Transverse colon (tissue), 4 donors: ENCODE measurements around the gene ZNF106. TPM values are rescaled to one million over a fixed set of nuclear protein-coding genes. Genes with fewer than 3 reads are reported as not detected.

Experiments
- DNase-seq: peaks from one replicate; pipeline ENCODE4 v3.0.0-alpha.2; 2019
- H3K27ac ChIP-seq, 4 donors: fragments of 200-600 bp; sonication (generic); 2 replicates each; pipeline ENCODE4 v1.5.1; 2016 to 2018; ENCODE audit warnings: inconsistent platforms in 4 of 4
- H3K27me3 ChIP-seq: fragments of 200-600 bp; sonication (generic); 2 replicates; pipeline ENCODE4 v1.5.1; 2017; ENCODE audit warnings: inconsistent platforms
- H3K36me3 ChIP-seq, 4 donors: fragments of 200-600 bp; sonication (generic); 2 replicates each; pipeline ENCODE4 v1.5.1; 2017 to 2019; ENCODE audit warnings: inconsistent platforms in 4 of 4
- H3K4me1 ChIP-seq, 4 donors: fragments of 200-600 bp; sonication (generic); 2 replicates each; pipeline ENCODE4 v1.5.1; 2017 to 2020; ENCODE audit warnings: inconsistent platforms in 4 of 4
- H3K4me3 ChIP-seq, 4 donors: fragments of 200-600 bp; sonication (generic); 1 replicate in 1 of 4; 2 replicates in 3 of 4; pipeline versions ENCODE4 v1.5.1 to v1.6.1; 2017 to 2019; ENCODE audit warnings: inconsistent platforms in 4 of 4
- H3K9me3 ChIP-seq, 2 donors: fragments of 200-600 bp; sonication (generic); 2 replicates each; pipeline ENCODE4 v1.5.1; 2017 to 2019; ENCODE audit warnings: inconsistent platforms in 2 of 2
- EP300 ChIP-seq: sonication (generic); formaldehyde crosslinking; IDR thresholded peaks from one replicate; pipeline ENCODE4 v1.6.1; 2017; ENCODE audit warnings: antibody characterized with exemption, low read depth
- POLR2A ChIP-seq: fragments of 450-650 bp; IDR thresholded peaks from one replicate; pipeline ENCODE4 v1.6.1; 2016; ENCODE audit warnings: antibody characterized with exemption, mild to moderate bottlenecking, moderate library complexity
- POLR2AphosphoS5 ChIP-seq, 3 donors: sonication (generic); formaldehyde crosslinking; IDR thresholded peaks; one replicate each; pipeline ENCODE4 v1.6.1; 2016; ENCODE audit warnings: antibody characterized with exemption in 3 of 3
- WGBS, 2 donors: methylation state at CpG; one replicate each; pipeline ENCODE4 v1.1.5; 2018; ENCODE audit warnings: low coverage in 1 of 2; 5-methylcytosine and 5-hydroxymethylcytosine counted together
- in situ Hi-C, 4 donors: fragments of 200-750 bp; cut with MboI; loops; one replicate each; pipeline versions ENCODE4 v1.15.0 to v1.15.1; 2017; ENCODE audit warnings: low sequenced_read_pairs in 3 of 4, low pct_ligation_motif_present in 1 of 4, low pct_unique_long_range_greater_than_20kb in 1 of 4
- intact Hi-C: fragments of 100-400 bp; cut with DNase I; formaldehyde crosslinking; loops from one replicate; pipeline ENCODE4 v1.15.1; 2023; ENCODE audit warnings: low total_unique reads
- total RNA-seq, 4 donors: library from RNA; depleted of rRNA; stranded (reverse); fragments of >200 nt; gene quantifications; one replicate each; pipeline ENCODE4 v1.1.0, GENCODE V29; 2016
- TF ChIP-seq, protein P1 (sequence below), 5 experiments: fragments of 200-600 bp in 3 of 5; fragments of 450-650 bp in 2 of 5; sonication (generic) in 3 of 5; IDR thresholded peaks; 1 replicate in 2 of 5; 2 replicates in 3 of 5; pipeline ENCODE4 v1.5.1; 2016 to 2017; ENCODE audit warnings: antibody characterized with exemption in 5 of 5, inconsistent platforms in 3 of 5, mild to moderate bottlenecking in 2 of 5, moderate library complexity in 1 of 5

Gene ZNF106
- 10 to 100 TPM; 44.2 to 60.6 (median 50.0) TPM for total RNA-seq

DNA sequence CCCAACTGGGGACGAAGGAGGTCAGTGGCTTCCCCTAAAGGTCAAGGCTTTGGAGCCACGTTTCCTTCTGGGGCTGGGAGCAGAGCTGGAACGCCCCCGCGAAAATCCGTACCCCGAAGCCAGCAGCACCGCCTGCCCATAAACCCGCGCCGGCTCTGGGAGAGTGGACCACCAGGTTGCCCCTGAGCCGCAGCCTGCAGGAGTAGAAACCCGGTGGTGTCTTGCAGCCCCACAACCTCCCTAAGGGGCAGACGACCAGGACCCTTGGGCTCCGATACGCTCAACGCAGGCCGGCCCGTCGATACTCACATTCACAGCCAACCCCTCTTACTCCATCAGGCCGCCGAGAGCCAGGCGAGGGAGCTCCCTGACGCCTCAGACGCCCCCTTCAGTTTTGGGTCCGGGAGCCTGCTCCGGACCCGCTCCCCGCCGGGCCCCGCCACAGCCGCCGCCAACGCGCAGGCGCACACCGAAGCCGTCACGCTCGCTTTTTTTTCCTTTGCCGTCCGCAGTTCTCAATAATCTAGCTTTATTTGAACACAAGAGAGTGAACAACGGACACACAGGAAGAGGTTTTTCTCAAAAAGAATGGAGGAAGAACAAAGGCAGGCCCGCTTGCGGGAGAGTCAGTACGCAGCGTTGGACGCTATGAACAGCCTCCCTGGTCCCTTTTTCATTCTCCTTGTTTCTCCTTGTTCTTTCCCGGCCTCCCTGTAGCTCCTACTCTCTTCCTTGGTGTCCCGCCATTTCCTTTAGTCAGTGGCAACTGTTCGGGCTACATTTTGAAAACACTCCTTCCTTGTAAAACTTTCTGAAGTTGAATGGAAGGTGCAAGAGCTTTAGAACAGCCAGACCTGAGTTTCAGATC lies at the start of gene ZNF106:
TSS of gene ZNF106 (minus strand) at position 471 of the 868 bp plus-strand sequence. CDS start 18,852 bp downstream, outside the sequence.
- DNase-seq: peak; percentile 89
- intact Hi-C loops: no loop called here
- 0 to 1% methylated on average over 19 to 49 of the region's 51 CpGs for whole genome bisulfite sequencing, 2 donors
- H3K27ac ChIP-seq: peak within 1 kb of the TSS; percentile 90 to 95 (median 94)
- no peaks in the 10 kb centered on the region for H3K36me3 ChIP-seq
- in situ Hi-C loops: no loop called here
- peak within 1 kb of the TSS; percentile 70 to 98 (median 89) for H3K4me3 ChIP-seq
- no peaks in the 10 kb centered on the region for H3K9me3 ChIP-seq
- TF ChIP-seq EP300: no peak
- TF ChIP-seq, protein P1, sequence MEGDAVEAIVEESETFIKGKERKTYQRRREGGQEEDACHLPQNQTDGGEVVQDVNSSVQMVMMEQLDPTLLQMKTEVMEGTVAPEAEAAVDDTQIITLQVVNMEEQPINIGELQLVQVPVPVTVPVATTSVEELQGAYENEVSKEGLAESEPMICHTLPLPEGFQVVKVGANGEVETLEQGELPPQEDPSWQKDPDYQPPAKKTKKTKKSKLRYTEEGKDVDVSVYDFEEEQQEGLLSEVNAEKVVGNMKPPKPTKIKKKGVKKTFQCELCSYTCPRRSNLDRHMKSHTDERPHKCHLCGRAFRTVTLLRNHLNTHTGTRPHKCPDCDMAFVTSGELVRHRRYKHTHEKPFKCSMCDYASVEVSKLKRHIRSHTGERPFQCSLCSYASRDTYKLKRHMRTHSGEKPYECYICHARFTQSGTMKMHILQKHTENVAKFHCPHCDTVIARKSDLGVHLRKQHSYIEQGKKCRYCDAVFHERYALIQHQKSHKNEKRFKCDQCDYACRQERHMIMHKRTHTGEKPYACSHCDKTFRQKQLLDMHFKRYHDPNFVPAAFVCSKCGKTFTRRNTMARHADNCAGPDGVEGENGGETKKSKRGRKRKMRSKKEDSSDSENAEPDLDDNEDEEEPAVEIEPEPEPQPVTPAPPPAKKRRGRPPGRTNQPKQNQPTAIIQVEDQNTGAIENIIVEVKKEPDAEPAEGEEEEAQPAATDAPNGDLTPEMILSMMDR (IDR thresholded peaks at IDR 0.05): no peak
- TF ChIP-seq POLR2AphosphoS5 (IDR thresholded peaks at IDR 0.05): peak; percentile 87 to 90 (median 88)
- peak; percentile 84 for TF ChIP-seq POLR2A
- peaks cover 10 to 43% (median 26%) of the 10 kb centered on the region in 4 donors for H3K4me1 ChIP-seq
- H3K27me3 ChIP-seq: no peaks in the 10 kb centered on the region

DNA sequence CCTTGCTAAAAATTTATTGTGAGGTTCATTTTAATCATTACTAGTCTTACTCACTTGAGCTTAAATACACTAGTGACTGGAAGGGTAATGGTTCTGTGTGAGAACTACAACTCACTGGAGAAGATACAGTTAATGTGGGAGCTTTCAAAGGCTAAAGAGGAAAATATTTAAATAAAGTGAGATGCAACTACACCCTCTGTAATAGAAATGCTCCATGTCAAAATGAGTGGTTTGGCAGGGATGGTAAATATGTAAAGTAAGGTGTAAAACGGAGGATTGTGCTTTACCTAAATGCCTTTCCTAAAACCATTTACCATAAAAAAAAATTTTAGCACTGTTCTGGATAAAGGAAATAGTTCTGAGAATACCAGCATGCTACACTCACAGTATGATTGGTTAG lies 42.3 kb upstream of the ZNF106 start:
- intact Hi-C loops: no loop called here
- H3K9me3 ChIP-seq: no peaks in the 10 kb centered on the region
- no peaks in the 10 kb centered on the region for H3K4me1 ChIP-seq
- 73 to 92% methylated on average over 1 of the region's 1 CpG for WGBS, 2 donors
- H3K4me3 ChIP-seq: no peak overlapping the region
- peaks cover 0 to 42% (median 11%) of the 10 kb centered on the region in 4 donors for H3K36me3 ChIP-seq
- H3K27ac ChIP-seq: no peak overlapping the region
- H3K27me3 ChIP-seq: no peaks in the 10 kb centered on the region
- DNase-seq: no peak
- TF ChIP-seq POLR2AphosphoS5 (IDR thresholded peaks at IDR 0.05) (no peak), EP300 (no peak), POLR2A (no peak)
- TF ChIP-seq, protein P1 (IDR thresholded peaks at IDR 0.05): no peak
- in situ Hi-C loops: loop anchor here in 1 of 4 donors (25.0 kb wide), 1 partner anchor 104 kb away; no protein-coding TSS in a partner anchor

DNA sequence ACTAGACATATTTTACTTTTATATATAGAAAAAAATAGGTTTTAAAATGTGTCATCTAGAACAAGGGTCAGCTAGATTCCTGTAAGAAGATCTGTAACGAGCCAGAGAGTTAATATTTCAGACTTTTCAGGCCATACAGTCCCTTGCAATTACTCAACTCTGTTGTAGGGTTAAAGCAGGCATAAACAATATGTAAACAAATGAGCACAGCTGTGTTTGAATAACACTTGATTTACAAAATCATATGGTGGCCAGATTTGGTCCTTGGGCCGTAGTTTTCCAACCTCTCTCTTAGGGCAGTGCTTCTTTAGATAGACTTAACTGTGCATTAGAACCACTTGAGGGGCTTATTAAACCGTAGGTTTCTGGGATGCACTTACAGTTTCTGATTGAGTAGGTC lies 38.0 kb upstream of the ZNF106 start:
- H3K27ac ChIP-seq: no peak overlapping the region
- TF ChIP-seq POLR2AphosphoS5 (IDR thresholded peaks at IDR 0.05): no peak
- no peak for TF ChIP-seq EP300
- TF ChIP-seq POLR2A: no peak
- TF ChIP-seq, protein P1 (IDR thresholded peaks at IDR 0.05): no peak
- no peaks in the 10 kb centered on the region for H3K4me1 ChIP-seq
- in situ Hi-C loops: loop anchor here in 2 of 4 donors (10.0 to 25.0 kb wide), 2 partner anchors 106 to 108 kb away; no protein-coding TSS in a partner anchor
- peaks cover 0 to 44% (median 14%) of the 10 kb centered on the region in 4 donors for H3K36me3 ChIP-seq
- WGBS, 2 donors: 71 to 87% methylated on average over 2 to 3 of the region's 3 CpGs
- H3K27me3 ChIP-seq: no peaks in the 10 kb centered on the region
- DNase-seq: no peak
- intact Hi-C loops: no loop called here
- H3K4me3 ChIP-seq: no peak overlapping the region
- H3K9me3 ChIP-seq: no peaks in the 10 kb centered on the region

DNA sequence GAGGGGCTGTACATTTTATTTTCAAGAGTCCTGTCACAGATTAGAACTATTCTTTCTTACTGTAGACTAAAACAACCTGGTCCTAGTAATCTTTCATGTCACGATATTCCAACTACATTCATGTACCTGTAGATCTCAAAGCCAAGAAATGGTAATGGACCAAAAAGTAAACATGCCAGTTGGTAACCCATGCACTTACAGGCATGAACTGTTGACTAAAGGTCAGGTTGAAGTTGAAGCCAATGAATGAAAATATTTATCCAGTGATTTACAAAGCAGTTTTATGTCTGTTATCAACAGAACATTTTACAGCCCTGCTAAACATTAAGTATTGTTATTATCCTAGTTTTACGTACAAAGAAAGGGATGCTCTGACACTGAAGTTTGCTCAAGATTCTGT lies 32.4 kb upstream of the ZNF106 start:
- Histone ChIP-seq H3K4me1 (no peaks in the 10 kb centered on the region), H3K27ac (no peak overlapping the region), H3K9me3 (no peaks in the 10 kb centered on the region), H3K4me3 (no peak overlapping the region), H3K27me3 (no peaks in the 10 kb centered on the region), H3K36me3 (peaks cover 0 to 28% (median 10%) of the 10 kb centered on the region in 4 donors)
- no peak for DNase-seq
- intact Hi-C loops (no loop called here), in situ Hi-C loops (loop anchor here in 1 of 4 donors (10.0 kb wide), 1 partner anchor 111 kb away; no protein-coding TSS in a partner anchor)
- TF ChIP-seq POLR2A (no peak), POLR2AphosphoS5 (IDR thresholded peaks at IDR 0.05) (no peak), EP300 (no peak)
- TF ChIP-seq, protein P1 (IDR thresholded peaks at IDR 0.05): no peak
- WGBS, 2 donors: 56 to 69% methylated on average over 2 of the region's 2 CpGs
